Osteoblast (primary cell): ENCODE data around the gene MUC5AC. TPM values are rescaled to one million over a fixed set of nuclear protein-coding genes. Genes with fewer than 3 reads are reported as not detected.

Source experiments
- DNase-seq: peaks from one replicate; pipeline ENCODE4 v3.0.0; 2011; ENCODE audit warnings: low spot score, mixed read lengths; ENCODE audit not compliant: insufficient read length; ENCODE audit errors: missing footprints
- H2AFZ ChIP-seq: 2 replicates; pipeline ENCODE4 v1.6.0; 2011; ENCODE audit warnings: mild to moderate bottlenecking, low read length
- H3K27ac ChIP-seq: 2 replicates; pipeline ENCODE4 v1.5.1; 2011; ENCODE audit warnings: mild to moderate bottlenecking, low read depth, low read length, moderate library complexity
- H3K27me3 ChIP-seq: 2 replicates; pipeline ENCODE4 v1.6.0; 2012; ENCODE audit warnings: mild to moderate bottlenecking, control low read depth, inconsistent platforms, low read length, moderate library complexity; ENCODE audit not compliant: insufficient read depth
- H3K36me3 ChIP-seq: 2 replicates; pipeline ENCODE4 v1.5.1; 2011; ENCODE audit warnings: mild to moderate bottlenecking, low read length, control low read depth, moderate library complexity; ENCODE audit not compliant: insufficient read depth
- H3K4me1 ChIP-seq: 2 replicates; pipeline ENCODE4 v1.5.1; 2011; ENCODE audit warnings: mild to moderate bottlenecking, low read length, control low read depth, moderate library complexity; ENCODE audit not compliant: insufficient read depth
- H3K4me2 ChIP-seq: 2 replicates; pipeline ENCODE4 v1.6.0; 2011; ENCODE audit warnings: mild to moderate bottlenecking, low read length; ENCODE audit not compliant: insufficient read depth
- H3K4me3 ChIP-seq: fragments of 200-600 bp; sonication (generic); 3 replicates; pipeline ENCODE4 v1.5.1; 2012; ENCODE audit warnings: mild to moderate bottlenecking, low read length, inconsistent platforms; ENCODE audit not compliant: insufficient read depth
- H3K79me2 ChIP-seq: 2 replicates; pipeline ENCODE4 v1.6.0; 2012; ENCODE audit warnings: mild to moderate bottlenecking, low read length, control low read depth, inconsistent platforms; ENCODE audit not compliant: insufficient read depth
- H3K9me3 ChIP-seq: 2 replicates; pipeline ENCODE4 v1.5.1; 2011; ENCODE audit warnings: low read depth, low read length, control low read depth
- H4K20me1 ChIP-seq: 2 replicates; pipeline ENCODE4 v1.6.0; 2012; ENCODE audit warnings: mild to moderate bottlenecking, low read length, control low read depth; ENCODE audit not compliant: insufficient read depth
- total RNA-seq: library from RNA; depleted of rRNA; stranded (reverse); fragments of >200 nt; gene quantifications from 2 replicates; pipeline ENCODE4 v1.2.3, GENCODE V29; 2012
- TF ChIP-seq, protein P1 (sequence below): IDR thresholded peaks from 2 replicates; pipeline ENCODE4 v1.5.1; 2011; ENCODE audit warnings: mild to moderate bottlenecking, low read depth, low read length, moderate library complexity; ENCODE audit errors: extremely low read depth

Gene MUC5AC
- total RNA-seq, 1 donor = not detected

DNA sequence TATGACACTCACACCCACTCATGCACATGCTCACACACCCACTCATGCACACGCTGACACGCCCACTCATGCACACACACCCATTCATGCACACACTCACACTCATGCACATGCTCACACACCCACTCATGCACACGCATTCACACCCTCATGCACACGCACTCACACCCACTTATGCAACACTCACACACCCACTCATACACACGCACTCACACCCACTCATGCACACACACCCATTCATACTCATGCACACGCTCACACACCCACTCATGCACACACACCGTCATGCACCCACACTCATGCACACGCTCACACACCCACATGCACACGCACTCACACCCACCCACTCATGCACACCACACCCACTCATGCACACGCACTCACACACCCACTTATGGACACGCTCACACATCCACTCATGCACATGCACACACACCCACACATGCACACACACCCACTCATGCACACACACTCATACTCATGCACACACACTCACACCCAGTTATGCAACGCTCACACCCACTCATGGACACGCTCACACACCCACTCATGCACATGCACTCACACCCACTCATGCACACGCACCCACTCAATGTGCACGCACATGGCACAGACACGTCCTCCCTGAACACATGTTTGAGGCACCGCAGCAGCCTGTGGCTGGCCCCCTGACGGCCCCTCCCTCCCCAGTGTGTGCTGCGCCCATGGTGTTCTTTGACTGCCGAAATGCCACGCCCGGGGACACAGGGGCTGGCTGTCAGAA lies 17.9 kb downstream of the MUC5AC start:
- H4K20me1 ChIP-seq = no peaks in the 10 kb centered on the region
- H3K9me3 ChIP-seq = no peaks in the 10 kb centered on the region
- H3K27ac ChIP-seq = no peak overlapping the region
- TF ChIP-seq, protein P1, sequence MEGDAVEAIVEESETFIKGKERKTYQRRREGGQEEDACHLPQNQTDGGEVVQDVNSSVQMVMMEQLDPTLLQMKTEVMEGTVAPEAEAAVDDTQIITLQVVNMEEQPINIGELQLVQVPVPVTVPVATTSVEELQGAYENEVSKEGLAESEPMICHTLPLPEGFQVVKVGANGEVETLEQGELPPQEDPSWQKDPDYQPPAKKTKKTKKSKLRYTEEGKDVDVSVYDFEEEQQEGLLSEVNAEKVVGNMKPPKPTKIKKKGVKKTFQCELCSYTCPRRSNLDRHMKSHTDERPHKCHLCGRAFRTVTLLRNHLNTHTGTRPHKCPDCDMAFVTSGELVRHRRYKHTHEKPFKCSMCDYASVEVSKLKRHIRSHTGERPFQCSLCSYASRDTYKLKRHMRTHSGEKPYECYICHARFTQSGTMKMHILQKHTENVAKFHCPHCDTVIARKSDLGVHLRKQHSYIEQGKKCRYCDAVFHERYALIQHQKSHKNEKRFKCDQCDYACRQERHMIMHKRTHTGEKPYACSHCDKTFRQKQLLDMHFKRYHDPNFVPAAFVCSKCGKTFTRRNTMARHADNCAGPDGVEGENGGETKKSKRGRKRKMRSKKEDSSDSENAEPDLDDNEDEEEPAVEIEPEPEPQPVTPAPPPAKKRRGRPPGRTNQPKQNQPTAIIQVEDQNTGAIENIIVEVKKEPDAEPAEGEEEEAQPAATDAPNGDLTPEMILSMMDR = no peak
- no peaks in the 10 kb centered on the region for H3K27me3 ChIP-seq
- no peaks in the 10 kb centered on the region for H3K79me2 ChIP-seq
- no peaks in the 10 kb centered on the region for H3K36me3 ChIP-seq
- H3K4me3 ChIP-seq = no peak overlapping the region
- H3K4me2 ChIP-seq = no peak overlapping the region
- no peak for DNase-seq
- H3K4me1 ChIP-seq = no peaks in the 10 kb centered on the region
- no peak overlapping the region for H2AFZ ChIP-seq

DNA sequence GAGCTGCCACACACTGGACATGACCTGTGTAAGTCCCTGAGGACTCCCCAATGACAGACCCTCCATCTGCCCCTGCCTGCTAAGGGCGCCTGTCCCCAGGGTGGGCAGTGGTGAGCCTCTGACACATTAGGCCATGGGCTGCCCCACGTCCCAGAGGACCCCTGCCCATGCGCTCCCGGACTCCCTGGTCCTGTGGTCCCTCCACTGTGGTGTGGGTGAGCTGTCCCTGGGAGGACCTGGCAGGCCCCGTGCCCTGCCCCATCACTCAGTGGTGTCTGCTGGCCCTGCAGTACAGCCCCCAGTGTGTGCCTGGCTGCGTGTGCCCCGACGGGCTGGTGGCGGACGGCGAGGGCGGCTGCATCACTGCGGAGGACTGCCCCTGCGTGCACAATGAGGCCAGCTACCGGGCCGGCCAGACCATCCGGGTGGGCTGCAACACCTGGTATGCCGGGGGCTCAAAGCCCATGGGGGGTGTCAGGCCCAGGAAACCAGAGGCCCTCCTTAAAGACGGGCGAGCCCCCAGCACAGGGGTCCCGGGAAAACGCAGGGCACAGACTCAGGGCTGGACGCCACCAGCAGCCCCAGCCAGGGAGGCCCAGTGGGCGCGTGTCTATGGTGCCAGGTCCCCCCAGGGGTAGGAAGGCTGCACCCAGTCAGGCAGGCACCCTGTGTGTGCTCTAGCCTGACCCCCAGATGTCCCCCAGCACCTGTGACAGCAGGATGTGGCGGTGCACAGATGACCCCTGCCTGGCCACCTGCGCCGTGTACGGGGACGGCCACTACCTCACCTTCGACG lies 18.7 kb downstream of the MUC5AC start:
- DNase-seq = no peak
- no peaks in the 10 kb centered on the region for H4K20me1 ChIP-seq
- H3K36me3 ChIP-seq = no peaks in the 10 kb centered on the region
- H3K4me2 ChIP-seq = no peak overlapping the region
- TF ChIP-seq, protein P1 = no peak
- H2AFZ ChIP-seq = no peak overlapping the region
- H3K79me2 ChIP-seq = no peaks in the 10 kb centered on the region
- no peaks in the 10 kb centered on the region for H3K4me1 ChIP-seq
- no peak overlapping the region for H3K27ac ChIP-seq
- H3K9me3 ChIP-seq = no peaks in the 10 kb centered on the region
- no peaks in the 10 kb centered on the region for H3K27me3 ChIP-seq
- H3K4me3 ChIP-seq = no peak overlapping the region

DNA sequence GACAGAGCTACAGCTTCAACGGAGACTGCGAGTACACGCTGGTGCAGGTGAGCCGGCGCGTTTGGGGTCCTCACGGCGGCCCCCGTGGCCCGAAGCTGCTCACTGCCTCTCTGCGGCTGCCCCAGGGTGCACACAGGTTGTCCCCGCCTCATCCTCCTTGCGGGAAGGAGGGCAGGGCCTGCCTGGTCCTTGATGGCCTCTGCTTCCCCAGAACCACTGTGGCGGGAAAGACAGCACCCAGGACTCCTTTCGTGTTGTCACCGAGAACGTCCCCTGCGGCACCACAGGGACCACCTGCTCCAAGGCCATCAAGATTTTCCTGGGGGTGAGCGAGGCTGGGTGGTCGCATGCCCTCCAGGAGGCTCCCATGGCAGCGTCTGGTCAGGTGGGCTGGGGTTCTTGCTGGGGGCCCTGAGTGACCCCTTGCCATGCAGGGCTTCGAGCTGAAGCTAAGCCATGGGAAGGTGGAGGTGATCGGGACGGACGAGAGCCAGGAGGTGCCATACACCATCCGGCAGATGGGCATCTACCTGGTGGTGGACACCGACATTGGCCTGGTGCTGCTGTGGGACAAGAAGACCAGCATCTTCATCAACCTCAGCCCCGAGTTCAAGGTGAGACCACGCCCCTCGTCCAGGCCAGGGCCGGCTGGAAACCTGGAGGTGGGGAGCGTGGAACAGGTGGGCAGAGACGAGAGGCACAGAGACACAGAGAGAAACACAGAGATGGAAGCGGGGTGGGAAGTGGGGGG lies 19.4 kb downstream of the MUC5AC start:
- Histone ChIP-seq H3K4me1 (no peaks in the 10 kb centered on the region), H3K4me3 (no peak overlapping the region)
- TF ChIP-seq, protein P1 = no peak

DNA sequence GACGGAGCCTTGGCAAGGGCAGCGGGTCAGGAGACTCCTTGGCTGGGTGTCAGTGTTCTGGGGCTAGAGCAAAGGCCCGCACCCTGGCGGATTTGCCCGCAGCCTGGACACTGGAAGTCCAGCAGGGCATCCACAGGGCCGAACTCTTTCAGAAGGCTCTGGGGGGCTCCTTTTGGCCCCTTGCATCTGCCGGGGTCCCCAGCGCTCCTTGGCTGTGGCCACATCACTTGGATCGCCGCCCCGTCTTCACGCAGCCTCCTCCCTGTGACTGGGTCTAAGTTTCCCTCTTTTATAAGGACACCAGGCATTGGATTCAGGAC lies 20.0 kb downstream of the MUC5AC start:
- Histone ChIP-seq H3K4me3 (no peak overlapping the region), H3K27me3 (no peaks in the 10 kb centered on the region), H3K4me2 (no peak overlapping the region), H3K79me2 (no peaks in the 10 kb centered on the region), H3K9me3 (no peaks in the 10 kb centered on the region), H3K4me1 (no peaks in the 10 kb centered on the region), H3K27ac (no peak overlapping the region), H2AFZ (no peak overlapping the region), H4K20me1 (no peaks in the 10 kb centered on the region), H3K36me3 (no peaks in the 10 kb centered on the region)
- TF ChIP-seq, protein P1 = no peak
- no peak for DNase-seq

More for the DNA sequence above, 19.4 kb downstream of the MUC5AC start:
- no peak overlapping the region for H2AFZ ChIP-seq
- no peaks in the 10 kb centered on the region for H3K27me3 ChIP-seq
- DNase-seq = no peak
- H3K36me3 ChIP-seq = no peaks in the 10 kb centered on the region
- H4K20me1 ChIP-seq = no peaks in the 10 kb centered on the region
- no peaks in the 10 kb centered on the region for H3K9me3 ChIP-seq
- H3K27ac ChIP-seq = no peak overlapping the region
- H3K79me2 ChIP-seq = no peaks in the 10 kb centered on the region
- H3K4me2 ChIP-seq = no peak overlapping the region
